Spleen (tissue), 11 donors: ENCODE results near the gene ABCA2. TPM values are rescaled to one million over a fixed set of nuclear protein-coding genes. Genes with fewer than 3 reads are reported as not detected.
A peak's percentile ranks its signal among the peaks of the same experiment; 100 is the strongest.

Experiments
- DNase-seq: peaks from one replicate; pipeline ENCODE4 v3.0.0-alpha.2; 2020
- H3K27ac ChIP-seq, 8 donors: fragments of 200-600 bp; sonication (generic) in 7 of 8; 1 replicate in 4 of 8; 2 replicates in 4 of 8; pipeline versions ENCODE4 v1.5.0 to v1.8.0; 2016 to 2021; ENCODE audit warnings: inconsistent platforms in 4 of 8, mild to moderate bottlenecking in 4 of 8, moderate library complexity in 1 of 8
- H3K27me3 ChIP-seq, 7 donors: fragments of 200-600 bp; sonication (generic) in 6 of 7; replicated peaks in 1 of 7; 1 replicate in 4 of 7; 2 replicates in 3 of 7; pipeline versions ENCODE4 v1.5.0 to v1.8.0; 2016 to 2021; ENCODE audit warnings: inconsistent platforms in 3 of 7, mild to moderate bottlenecking in 1 of 7
- H3K36me3 ChIP-seq, 6 donors: fragments of 200-600 bp; sonication (generic) in 5 of 6; 1 replicate in 4 of 6; 2 replicates in 2 of 6; pipeline versions ENCODE4 v1.5.0 to v1.8.0; 2016 to 2021; ENCODE audit warnings: inconsistent platforms in 2 of 6
- H3K4me1 ChIP-seq, 6 donors: fragments of 200-600 bp; sonication (generic) in 5 of 6; 1 replicate in 3 of 6; 2 replicates in 3 of 6; pipeline versions ENCODE4 v1.5.0 to v1.8.0; 2016 to 2021; ENCODE audit warnings: inconsistent platforms in 3 of 6
- H3K4me3 ChIP-seq, 8 donors: fragments of 200-600 bp; sonication (generic) in 7 of 8; 1 replicate in 4 of 8; 2 replicates in 4 of 8; pipeline versions ENCODE4 v1.5.0 to v1.8.0; 2016 to 2021; ENCODE audit warnings: inconsistent platforms in 4 of 8, mild to moderate bottlenecking in 4 of 8, moderate library complexity in 2 of 8
- H3K9me3 ChIP-seq, 8 donors: fragments of 200-600 bp; sonication (generic) in 7 of 8; 1 replicate in 4 of 8; 2 replicates in 4 of 8; pipeline versions ENCODE4 v1.5.0 to v1.8.0; 2016 to 2021; ENCODE audit warnings: inconsistent platforms in 4 of 8
- POLR2A ChIP-seq, 3 donors: fragments of 450-650 bp; IDR thresholded peaks; one replicate each; pipeline ENCODE4 v1.5.1; 2017; ENCODE audit warnings: antibody characterized with exemption in 3 of 3, mild to moderate bottlenecking in 1 of 3
- POLR2AphosphoS5 ChIP-seq, 3 donors: sonication (generic); formaldehyde crosslinking; IDR thresholded peaks; one replicate each; pipeline ENCODE4 v1.5.1; 2017; ENCODE audit warnings: antibody characterized with exemption in 3 of 3
- WGBS, 5 donors: extraction: QIAGEN DNeasy Blood & Tissue Kit in 3 of 5; methylation state at CpG; one replicate each; pipeline versions ENCODE4 v1.1.5 to v1.1.7; 2013 to 2018; 5-methylcytosine and 5-hydroxymethylcytosine counted together
- intact Hi-C: fragments of 100-400 bp; cut with DNase I; formaldehyde crosslinking; loops from one replicate; pipeline ENCODE4 v1.15.0; 2023; ENCODE audit warnings: low total_unique reads
- polyA plus RNA-seq, 3 donors: library from polyadenylated mRNA; stranded (reverse); fragments of 200-250 nt; gene quantifications; one replicate each; pipeline ENCODE4 v1.2.1, GENCODE V29; 2013
- total RNA-seq, 7 donors: library from RNA; depleted of rRNA in 3 of 7; stranded (reverse); fragments of >200 nt in 3 of 7; fragmentation: NEBNext Ultra II Directional in 4 of 7; extraction: Animal tissue kit (Norgen Biotek cat#: 25700) in 4 of 7; gene quantifications; one replicate each; pipeline versions ENCODE4 v1.1.0 to v1.2.1, GENCODE V29; 2016 to 2021
- TF ChIP-seq, protein P1 (sequence below), 11 experiments: fragments of 200-600 bp in 7 of 11; fragments of 450-650 bp in 4 of 11; sonication (generic) in 4 of 11; IDR thresholded peaks in 8 of 11; conservative IDR thresholded peaks in 3 of 11; 1 replicate in 7 of 11; 2 replicates in 4 of 11; pipeline versions ENCODE4 v1.4.0 to v1.8.0; 2016 to 2021; ENCODE audit warnings: antibody characterized with exemption in 11 of 11, inconsistent platforms in 4 of 11, mild to moderate bottlenecking in 1 of 11
- donor health status: healthy with polysubstance abuse.
- donor health status: DM: no; HTN: no; CAD: no; lungs with moderate emphysema.
- donor health status: DM: no; HTN: no; CAD: no.
- donor health status: Bipolar disorder and iron deficiency.
- donor health status: healthy.
- donor health status: DM: no; HTN: no; CAD: no.
- donor health status: DM: yes; HTN: yes; CAD: no.

Gene ABCA2
- total and polyA plus RNA-seq, 10 donors: 11.9 to 97.5 (median 53.2) TPM

DNA sequence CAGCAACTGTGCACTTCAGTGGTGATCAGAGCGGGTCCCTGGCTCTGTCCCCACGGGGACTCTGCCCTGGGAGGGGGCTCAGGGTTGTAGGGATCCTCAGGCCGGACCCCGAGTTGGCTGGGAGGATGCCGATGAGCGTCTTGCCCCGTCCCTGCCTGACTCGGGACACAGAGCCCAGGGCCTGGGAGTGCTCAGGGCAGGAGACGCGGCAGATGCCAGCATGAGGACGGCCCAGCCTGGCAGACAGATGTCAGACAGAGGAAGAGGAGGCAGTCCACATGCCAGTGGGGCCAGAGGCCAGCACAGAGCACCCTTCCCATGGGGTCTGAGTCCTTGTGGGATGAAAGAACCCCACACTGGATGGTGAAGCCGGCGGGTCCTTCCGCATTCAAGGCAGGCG, 64.7 kb downstream of the ABCA2 start:
- 89 to 97% (median 92%) methylated on average over 10 to 15 of the region's 15 CpGs for WGBS, 5 donors

DNA sequence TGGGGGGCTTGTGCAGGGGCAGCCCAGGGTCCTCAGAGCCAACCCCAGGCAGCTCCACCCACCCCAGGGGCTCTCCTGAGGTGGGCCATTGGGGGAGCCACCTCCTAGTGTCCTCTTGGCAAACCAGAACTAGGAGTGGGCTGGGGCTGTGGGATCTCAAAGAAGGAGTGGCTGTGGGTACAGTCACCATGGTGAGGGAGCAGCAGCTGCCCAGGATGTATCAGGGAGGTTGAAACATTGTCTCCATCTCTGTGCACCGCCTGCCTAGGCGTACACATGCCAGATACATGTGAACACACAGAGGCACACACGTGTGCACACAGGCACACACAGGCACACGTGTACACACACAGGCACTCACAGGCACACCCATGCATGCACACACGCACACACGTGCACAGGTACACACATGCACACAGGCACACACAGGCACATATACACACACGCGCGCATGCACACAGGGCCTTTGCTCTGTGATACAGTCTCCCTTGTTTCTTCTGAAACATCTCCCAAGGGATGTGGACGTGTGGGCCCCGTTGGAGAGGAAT, 65.3 kb downstream of the ABCA2 start:
- Histone ChIP-seq H3K36me3 (no peaks in the 10 kb centered on the region), H3K27me3 (peaks cover 0 to 4% (median 0%) of the 10 kb centered on the region in 7 donors), H3K4me3 (no peak overlapping the region), H3K4me1 (peaks cover 11 to 73% (median 42%) of the 10 kb centered on the region in 6 donors), H3K27ac (peak overlapping the region in 4 of 8 donors; percentile 57 to 80 (median 59)), H3K9me3 (no peaks in the 10 kb centered on the region)
- TF ChIP-seq POLR2A (IDR thresholded peaks at IDR 0.05) (no peak), POLR2AphosphoS5 (IDR thresholded peaks at IDR 0.05) (no peak)
- TF ChIP-seq, protein P1, sequence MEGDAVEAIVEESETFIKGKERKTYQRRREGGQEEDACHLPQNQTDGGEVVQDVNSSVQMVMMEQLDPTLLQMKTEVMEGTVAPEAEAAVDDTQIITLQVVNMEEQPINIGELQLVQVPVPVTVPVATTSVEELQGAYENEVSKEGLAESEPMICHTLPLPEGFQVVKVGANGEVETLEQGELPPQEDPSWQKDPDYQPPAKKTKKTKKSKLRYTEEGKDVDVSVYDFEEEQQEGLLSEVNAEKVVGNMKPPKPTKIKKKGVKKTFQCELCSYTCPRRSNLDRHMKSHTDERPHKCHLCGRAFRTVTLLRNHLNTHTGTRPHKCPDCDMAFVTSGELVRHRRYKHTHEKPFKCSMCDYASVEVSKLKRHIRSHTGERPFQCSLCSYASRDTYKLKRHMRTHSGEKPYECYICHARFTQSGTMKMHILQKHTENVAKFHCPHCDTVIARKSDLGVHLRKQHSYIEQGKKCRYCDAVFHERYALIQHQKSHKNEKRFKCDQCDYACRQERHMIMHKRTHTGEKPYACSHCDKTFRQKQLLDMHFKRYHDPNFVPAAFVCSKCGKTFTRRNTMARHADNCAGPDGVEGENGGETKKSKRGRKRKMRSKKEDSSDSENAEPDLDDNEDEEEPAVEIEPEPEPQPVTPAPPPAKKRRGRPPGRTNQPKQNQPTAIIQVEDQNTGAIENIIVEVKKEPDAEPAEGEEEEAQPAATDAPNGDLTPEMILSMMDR (IDR thresholded peaks at IDR 0.05 in 8 of 11, conservative IDR thresholded peaks at IDR 0.05 in 3 of 11): no peak
- intact Hi-C loops: no loop called here
- 85 to 95% (median 92%) methylated on average over 11 of the region's 11 CpGs for WGBS, 5 donors
- no peak for DNase-seq

More for the DNA sequence above, 64.7 kb downstream of the ABCA2 start:
- no peak for DNase-seq
- peak overlapping the region in 2 of 8 donors; percentile 27 to 59 for H3K27ac ChIP-seq
- peaks cover 11 to 73% (median 42%) of the 10 kb centered on the region in 6 donors for H3K4me1 ChIP-seq
- no peaks in the 10 kb centered on the region for H3K9me3 ChIP-seq
- intact Hi-C loops: no loop called here
- no peak overlapping the region for H3K4me3 ChIP-seq
- no peaks in the 10 kb centered on the region for H3K36me3 ChIP-seq
- H3K27me3 ChIP-seq: peaks cover 0 to 4% (median 0%) of the 10 kb centered on the region in 7 donors
- no peak for TF ChIP-seq POLR2AphosphoS5 (IDR thresholded peaks at IDR 0.05)
- TF ChIP-seq, protein P1 (IDR thresholded peaks at IDR 0.05 in 8 of 11, conservative IDR thresholded peaks at IDR 0.05 in 3 of 11): no peak
- no peak for TF ChIP-seq POLR2A (IDR thresholded peaks at IDR 0.05)

DNA sequence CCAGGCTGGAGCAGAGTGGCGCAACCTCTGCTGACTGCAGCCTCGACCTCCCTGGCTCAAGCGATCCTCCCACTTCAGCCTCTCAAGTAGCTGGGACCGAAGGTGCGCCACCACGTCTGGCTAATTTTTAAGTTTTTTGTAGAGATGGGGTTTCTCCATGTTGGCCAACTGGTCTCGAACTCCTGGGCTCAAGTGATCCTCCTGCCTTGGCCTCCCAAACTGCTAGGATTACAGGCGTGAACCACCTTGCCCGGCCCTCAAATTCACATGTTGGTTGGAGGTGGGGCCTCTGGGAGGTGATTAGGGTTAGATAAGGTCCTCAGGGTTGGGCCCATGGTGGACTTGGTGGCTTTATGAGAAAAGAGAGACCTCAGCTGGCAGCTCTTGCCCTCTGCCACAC, 65.9 kb downstream of the ABCA2 start:
- Histone ChIP-seq H3K4me3 (no peak overlapping the region), H3K4me1 (peaks cover 11 to 73% (median 42%) of the 10 kb centered on the region in 6 donors), H3K9me3 (no peaks in the 10 kb centered on the region), H3K27me3 (peaks cover 0 to 4% (median 0%) of the 10 kb centered on the region in 7 donors), H3K27ac (peak overlapping the region in 6 of 8 donors; percentile 9 to 80 (median 58)), H3K36me3 (no peaks in the 10 kb centered on the region)
- TF ChIP-seq POLR2AphosphoS5 (IDR thresholded peaks at IDR 0.05) (no peak), POLR2A (IDR thresholded peaks at IDR 0.05) (no peak)
- TF ChIP-seq, protein P1 (IDR thresholded peaks at IDR 0.05 in 8 of 11, conservative IDR thresholded peaks at IDR 0.05 in 3 of 11): no peak
- 91 to 96% (median 93%) methylated on average over 9 of the region's 9 CpGs for WGBS, 5 donors
- DNase-seq: no peak
- intact Hi-C loops: no loop called here

DNA sequence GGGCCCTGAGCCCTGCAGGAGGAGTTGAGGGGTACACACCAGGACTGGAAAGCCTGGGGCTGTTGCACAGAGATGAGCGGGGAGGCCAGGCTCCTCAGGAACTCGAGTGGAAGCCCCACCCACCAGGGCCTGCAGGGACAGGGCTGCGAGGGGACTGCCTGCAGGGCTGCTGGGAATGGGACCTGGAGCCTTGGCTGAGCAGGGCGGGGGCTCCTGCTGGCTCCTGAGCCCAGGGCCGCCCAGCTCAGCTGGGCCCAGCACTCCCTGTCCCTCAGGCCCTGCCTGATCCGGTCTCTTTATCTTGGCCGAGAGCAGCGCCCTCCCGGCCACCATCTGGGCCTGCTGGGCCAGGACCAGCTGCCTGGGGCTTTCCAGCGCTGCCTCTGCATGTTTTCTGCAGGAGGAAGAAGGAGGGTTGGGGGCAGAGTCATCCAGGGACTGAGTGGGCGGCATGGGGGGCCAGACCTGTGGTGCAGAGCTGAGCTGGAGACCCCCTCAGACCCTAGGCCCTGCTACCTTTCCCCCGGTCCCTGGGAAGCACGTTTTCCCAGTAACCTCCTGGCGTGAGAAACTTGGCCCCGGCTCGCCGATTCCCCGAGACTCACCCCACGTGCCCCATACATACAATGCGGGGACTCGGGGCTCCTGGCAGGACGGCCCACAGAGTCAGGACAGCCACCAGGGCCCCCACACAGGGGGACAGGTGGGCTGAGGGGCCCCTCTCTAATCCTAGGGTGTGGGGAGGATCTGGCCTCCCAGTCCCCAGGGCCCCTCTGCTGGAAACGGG, 66.6 kb downstream of the ABCA2 start:
- 67 to 81% (median 77%) methylated on average over 14 to 23 of the region's 23 CpGs for WGBS, 5 donors
- peak overlapping the region in 7 of 8 donors; percentile 9 to 80 (median 57) for H3K27ac ChIP-seq
- peak in 2 of 3 donors; percentile 54 to 62 for TF ChIP-seq POLR2AphosphoS5 (IDR thresholded peaks at IDR 0.05)
- TF ChIP-seq, protein P1 (IDR thresholded peaks at IDR 0.05 in 8 of 11, conservative IDR thresholded peaks at IDR 0.05 in 3 of 11): no peak
- peaks cover 11 to 72% (median 42%) of the 10 kb centered on the region in 6 donors for H3K4me1 ChIP-seq
- H3K27me3 ChIP-seq: peaks cover 0 to 4% (median 0%) of the 10 kb centered on the region in 7 donors
- intact Hi-C loops: no loop called here
- H3K9me3 ChIP-seq: no peaks in the 10 kb centered on the region
- H3K4me3 ChIP-seq: no peak overlapping the region
- no peak for DNase-seq
- no peaks in the 10 kb centered on the region for H3K36me3 ChIP-seq
